GM18526 (cell line): ENCODE data around the gene WDR7.

Experiments
- POLR2A ChIP-seq: IDR thresholded peaks from 3 replicates; pipeline ENCODE4 v1.6.1; 2011; ENCODE audit not compliant: insufficient read length; ENCODE audit errors: extremely low read depth

The WDR7 gene

GRCh38 chr18:56795381-56795780 is 144.2 kb downstream of the WDR7 start:
- TF ChIP-seq POLR2A = no peak

- no peak for TF ChIP-seq POLR2A
These were observed 148.6 kb downstream of the WDR7 start for GRCh38 chr18:56799756-56800155.

GRCh38 chr18:56803051-56803450 is 151.9 kb downstream of the WDR7 start:
- no peak for TF ChIP-seq POLR2A

GRCh38 chr18:56804395-56804794 is 153.2 kb downstream of the WDR7 start:
- no peak for TF ChIP-seq POLR2A

GRCh38 chr18:56807901-56808300 is 156.7 kb downstream of the WDR7 start:
- TF ChIP-seq POLR2A = no peak

GRCh38 chr18:56812674-56813073 is 161.5 kb downstream of the WDR7 start:
- TF ChIP-seq POLR2A = no peak

- no peak for TF ChIP-seq POLR2A
These were observed 164.8 kb downstream of the WDR7 start for GRCh38 chr18:56815926-56816325.

- no peak for TF ChIP-seq POLR2A
These were observed 172.9 kb downstream of the WDR7 start for GRCh38 chr18:56823986-56824565.

GRCh38 chr18:56825321-56825720 is 174.2 kb downstream of the WDR7 start:
- TF ChIP-seq POLR2A = no peak

GRCh38 chr18:56825878-56826277 is 174.7 kb downstream of the WDR7 start:
- no peak for TF ChIP-seq POLR2A

GRCh38 chr18:56831988-56832387 is 180.8 kb downstream of the WDR7 start:
- no peak for TF ChIP-seq POLR2A

GRCh38 chr18:56835331-56835730 is 184.2 kb downstream of the WDR7 start:
- no peak for TF ChIP-seq POLR2A

GRCh38 chr18:56836173-56836572 is 185.0 kb downstream of the WDR7 start:
- TF ChIP-seq POLR2A = no peak

- TF ChIP-seq POLR2A = no peak
These were observed 190.7 kb downstream of the WDR7 start for GRCh38 chr18:56841836-56842235.

- no peak for TF ChIP-seq POLR2A
These were observed 192.1 kb downstream of the WDR7 start for GRCh38 chr18:56843241-56843640.

- no peak for TF ChIP-seq POLR2A
These were observed 193.4 kb downstream of the WDR7 start for GRCh38 chr18:56844556-56844955.

GRCh38 chr18:56851774-56852173 is 200.6 kb downstream of the WDR7 start:
- no peak for TF ChIP-seq POLR2A
